Mesothelial cell of epicardium (in vitro differentiated cells): ENCODE results near the gene DCLK1. TPM values are rescaled to one million over a fixed set of nuclear protein-coding genes. Genes with fewer than 3 reads are reported as not detected.

Experiments used
- DNase-seq, 2 experiments: peaks; one replicate each; pipeline ENCODE4 v3.0.0; 2021; ENCODE audit warnings: low spot score in 2 of 2; ENCODE audit not compliant: unreplicated experiment in 2 of 2
- H3K27ac Mint-ChIP-seq: 2 replicates; pipeline ENCODE4 v1.8.0; 2021; ENCODE audit warnings: mixed read lengths
- H3K27me3 Mint-ChIP-seq: 2 replicates; pipeline ENCODE4 v1.8.0; 2021; ENCODE audit warnings: low read depth, mixed read lengths
- H3K36me3 Mint-ChIP-seq: 2 replicates; pipeline ENCODE4 v1.8.0; 2021; ENCODE audit warnings: mixed read lengths
- H3K4me1 Mint-ChIP-seq: 2 replicates; pipeline ENCODE4 v1.8.0; 2021; ENCODE audit warnings: mixed read lengths
- H3K4me3 Mint-ChIP-seq: 2 replicates; pipeline ENCODE4 v1.8.0; 2021; ENCODE audit warnings: mild to moderate bottlenecking, moderate library complexity, mixed read lengths
- H3K9me3 Mint-ChIP-seq: 2 replicates; pipeline ENCODE4 v1.8.0; 2021; ENCODE audit warnings: mixed read lengths
- total RNA-seq: library from RNA; stranded (reverse); gene quantifications from 3 replicates; pipeline ENCODE4 v1.2.1, GENCODE V29; 2021
- TF ChIP-seq, protein P1 (sequence below): fragments of 200-600 bp; sonication (generic); IDR thresholded peaks from one replicate; pipeline ENCODE4 v1.5.0; 2021; ENCODE audit warnings: antibody characterized with exemption; ENCODE audit not compliant: unreplicated experiment

DCLK1 gene
- total RNA-seq, 1 donor from 2014 or later = 21.7 TPM

DNA sequence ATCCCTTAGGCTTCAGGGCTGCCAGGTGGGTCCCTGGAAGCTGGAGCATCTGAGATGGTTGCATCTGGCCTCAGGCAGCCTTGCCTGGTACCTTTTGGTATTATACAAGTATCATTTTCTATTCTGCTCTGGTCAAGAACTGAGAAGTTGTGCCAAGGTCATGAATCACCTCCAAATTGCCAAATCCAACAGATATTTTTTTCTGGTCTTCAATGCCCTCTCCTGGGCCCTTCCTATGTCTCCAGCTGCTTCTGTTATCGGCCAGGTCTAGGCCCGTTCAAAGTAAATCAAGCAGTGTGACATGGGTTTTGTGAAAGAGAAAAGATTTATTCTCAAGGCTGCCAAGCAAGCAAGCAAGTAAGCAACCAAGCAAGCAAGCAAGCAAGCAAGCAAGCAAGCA lies 383.6 kb downstream of the DCLK1 start:
- Mint-ChIP-seq H3K4me1 (peaks cover 16% of the 10 kb centered on the region), H3K27me3 (no peaks in the 10 kb centered on the region), H3K4me3 (no peak overlapping the region), H3K9me3 (peaks cover 34% of the 10 kb centered on the region), H3K36me3 (peaks cover 7% of the 10 kb centered on the region), H3K27ac (no peak overlapping the region)
- TF ChIP-seq, protein P1, sequence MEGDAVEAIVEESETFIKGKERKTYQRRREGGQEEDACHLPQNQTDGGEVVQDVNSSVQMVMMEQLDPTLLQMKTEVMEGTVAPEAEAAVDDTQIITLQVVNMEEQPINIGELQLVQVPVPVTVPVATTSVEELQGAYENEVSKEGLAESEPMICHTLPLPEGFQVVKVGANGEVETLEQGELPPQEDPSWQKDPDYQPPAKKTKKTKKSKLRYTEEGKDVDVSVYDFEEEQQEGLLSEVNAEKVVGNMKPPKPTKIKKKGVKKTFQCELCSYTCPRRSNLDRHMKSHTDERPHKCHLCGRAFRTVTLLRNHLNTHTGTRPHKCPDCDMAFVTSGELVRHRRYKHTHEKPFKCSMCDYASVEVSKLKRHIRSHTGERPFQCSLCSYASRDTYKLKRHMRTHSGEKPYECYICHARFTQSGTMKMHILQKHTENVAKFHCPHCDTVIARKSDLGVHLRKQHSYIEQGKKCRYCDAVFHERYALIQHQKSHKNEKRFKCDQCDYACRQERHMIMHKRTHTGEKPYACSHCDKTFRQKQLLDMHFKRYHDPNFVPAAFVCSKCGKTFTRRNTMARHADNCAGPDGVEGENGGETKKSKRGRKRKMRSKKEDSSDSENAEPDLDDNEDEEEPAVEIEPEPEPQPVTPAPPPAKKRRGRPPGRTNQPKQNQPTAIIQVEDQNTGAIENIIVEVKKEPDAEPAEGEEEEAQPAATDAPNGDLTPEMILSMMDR = no peak
- no peak for DNase-seq

GRCh38 chr13:35744566-35745178 lies 386.5 kb downstream of the DCLK1 start:
- no peaks in the 10 kb centered on the region for H3K27me3 Mint-ChIP-seq
- H3K4me1 Mint-ChIP-seq = peaks cover 16% of the 10 kb centered on the region
- TF ChIP-seq, protein P1 = no peak
- H3K36me3 Mint-ChIP-seq = peaks cover 4% of the 10 kb centered on the region
- H3K4me3 Mint-ChIP-seq = no peak overlapping the region
- peak overlapping the region; percentile 45 for H3K27ac Mint-ChIP-seq
- DNase-seq = no peak
- peaks cover 37% of the 10 kb centered on the region for H3K9me3 Mint-ChIP-seq

- Mint-ChIP-seq H3K27me3 (no peaks in the 10 kb centered on the region), H3K36me3 (peaks cover 2% of the 10 kb centered on the region), H3K9me3 (peaks cover 31% of the 10 kb centered on the region), H3K27ac (no peak overlapping the region), H3K4me1 (peaks cover 16% of the 10 kb centered on the region), H3K4me3 (no peak overlapping the region)
- no peak for DNase-seq
- TF ChIP-seq, protein P1 = no peak
Observed at GRCh38 chr13:35744144-35744543, 387.0 kb downstream of the DCLK1 start.

DNA sequence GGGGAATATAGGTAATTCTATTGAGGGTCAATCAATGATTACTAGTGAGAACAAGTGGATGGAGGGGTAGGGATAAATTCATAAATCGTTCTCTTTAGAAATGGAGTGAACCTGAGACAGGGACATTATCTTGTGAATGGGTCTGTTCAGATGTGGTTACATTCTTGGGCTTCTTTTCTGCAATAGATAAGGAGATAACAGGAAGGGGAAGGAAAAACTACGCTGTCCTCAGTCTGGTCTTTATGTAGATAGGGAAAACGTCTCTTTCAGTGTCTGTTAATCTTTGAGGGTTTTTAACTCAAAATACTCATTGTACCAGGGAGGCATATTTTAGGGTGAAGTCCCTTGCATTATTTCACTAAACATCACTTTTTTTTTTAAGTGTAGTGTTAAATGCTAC lies 388.0 kb downstream of the DCLK1 start:
- peaks cover 2% of the 10 kb centered on the region for H3K36me3 Mint-ChIP-seq
- DNase-seq = no peak
- H3K9me3 Mint-ChIP-seq = peaks cover 26% of the 10 kb centered on the region
- no peaks in the 10 kb centered on the region for H3K27me3 Mint-ChIP-seq
- H3K4me3 Mint-ChIP-seq = no peak overlapping the region
- TF ChIP-seq, protein P1 = no peak
- peaks cover 16% of the 10 kb centered on the region for H3K4me1 Mint-ChIP-seq
- H3K27ac Mint-ChIP-seq = no peak overlapping the region

DNA sequence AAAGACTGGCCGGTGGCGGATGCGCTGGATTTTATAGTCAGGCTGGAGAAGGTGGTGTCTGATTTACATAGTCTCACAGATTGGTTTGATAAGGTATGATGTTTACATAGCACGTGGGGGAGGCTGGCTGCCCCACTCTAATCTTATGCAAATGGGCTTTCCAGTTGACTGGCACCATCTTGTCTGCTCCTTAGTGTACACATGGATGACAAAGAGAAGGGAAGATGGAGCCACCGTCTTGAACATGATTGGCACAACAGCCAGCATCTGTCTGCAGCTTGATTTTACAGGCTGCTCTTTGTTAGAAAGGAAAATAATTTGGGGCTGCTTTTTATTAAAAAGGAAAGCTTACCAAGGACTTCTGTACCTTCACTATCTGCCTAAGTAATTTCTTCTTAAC lies 389.5 kb downstream of the DCLK1 start:
- Mint-ChIP-seq H3K9me3 (peaks cover 26% of the 10 kb centered on the region), H3K27ac (no peak overlapping the region), H3K27me3 (no peaks in the 10 kb centered on the region), H3K36me3 (peaks cover 2% of the 10 kb centered on the region), H3K4me1 (peaks cover 16% of the 10 kb centered on the region), H3K4me3 (no peak overlapping the region)
- DNase-seq = no peak
- TF ChIP-seq, protein P1 = no peak

DNA sequence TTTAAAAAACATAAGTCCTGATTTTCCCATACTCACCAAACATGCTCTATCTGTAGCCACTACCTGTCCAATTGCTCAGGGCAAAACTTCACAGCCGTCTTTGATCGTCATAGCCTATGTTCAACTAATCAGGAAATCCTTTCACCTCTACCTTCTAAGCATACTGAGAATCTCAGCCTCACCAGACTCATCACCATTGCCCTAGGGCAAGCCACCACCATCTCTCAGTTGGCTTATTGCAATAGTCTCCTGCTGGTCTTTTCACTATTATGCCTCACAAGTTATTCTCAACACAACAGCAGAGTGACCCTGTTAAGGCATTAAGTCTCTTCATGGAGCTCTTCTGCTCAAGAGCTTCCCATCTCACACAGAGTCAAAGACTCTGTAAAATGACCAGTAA lies 394.3 kb downstream of the DCLK1 start:
- DNase-seq = no peak
- peaks cover 4% of the 10 kb centered on the region for H3K4me1 Mint-ChIP-seq
- H3K27ac Mint-ChIP-seq = no peak overlapping the region
- no peaks in the 10 kb centered on the region for H3K36me3 Mint-ChIP-seq
- H3K4me3 Mint-ChIP-seq = no peak overlapping the region
- H3K27me3 Mint-ChIP-seq = no peaks in the 10 kb centered on the region
- TF ChIP-seq, protein P1 = no peak
- H3K9me3 Mint-ChIP-seq = peaks cover 15% of the 10 kb centered on the region
